HPDE6-E6E7 (cell line): Measurements from ENCODE around the gene AP1G1.
"Not testable (repeated sequence)": the region's sequence is repeated elsewhere in the genome, so short reads cannot be mapped to it uniquely, and the experiment has no call there.

Source experiments
- DNase-seq: peaks from one replicate; pipeline ENCODE4 v3.0.0; 2011; ENCODE audit warnings: missing footprints; ENCODE audit errors: extremely low spot score

AP1G1 gene

GRCh38 chr16:71810155-71810530, 1.5 kb upstream of the AP1G1 start:
- DNase-seq, result not testable (repeated sequence)

- peak; percentile 13 for DNase-seq
Measured at GRCh38 chr16:71807905-71808592, 585 bp downstream of the AP1G1 start.

- DNase-seq, result no peak
Measured at GRCh38 chr16:71803305-71803690, 5.3 kb downstream of the AP1G1 start.

GRCh38 chr16:71796501-71797097, 12.0 kb downstream of the AP1G1 start:
- no peak for DNase-seq

- no peak for DNase-seq
Measured at GRCh38 chr16:71794943-71795342, 13.7 kb downstream of the AP1G1 start.

GRCh38 chr16:71794018-71794417, 14.6 kb downstream of the AP1G1 start:
- DNase-seq, result no peak

GRCh38 chr16:71792176-71792575, 16.5 kb downstream of the AP1G1 start:
- no peak for DNase-seq

GRCh38 chr16:71790329-71790728, 18.3 kb downstream of the AP1G1 start:
- DNase-seq, result not testable (repeated sequence)

GRCh38 chr16:71789136-71789535, 19.5 kb downstream of the AP1G1 start:
- DNase-seq, result no peak

- no peak for DNase-seq
Measured at GRCh38 chr16:71788578-71788977, 20.1 kb downstream of the AP1G1 start.

- not testable (repeated sequence) for DNase-seq
Measured at GRCh38 chr16:71785143-71785542, 23.5 kb downstream of the AP1G1 start.

- no peak for DNase-seq
Measured at GRCh38 chr16:71784093-71784492, 24.5 kb downstream of the AP1G1 start.

GRCh38 chr16:71781741-71782140, 26.9 kb downstream of the AP1G1 start:
- peak; percentile 26 for DNase-seq

- no peak for DNase-seq
Measured at GRCh38 chr16:71780521-71781089, 28.0 kb downstream of the AP1G1 start.

- no peak for DNase-seq
Measured at GRCh38 chr16:71778780-71779179, 29.9 kb downstream of the AP1G1 start.

- no peak for DNase-seq
Measured at GRCh38 chr16:71777329-71777728, 31.3 kb downstream of the AP1G1 start.

- DNase-seq, result no peak
Measured at GRCh38 chr16:71775949-71776348, 32.7 kb downstream of the AP1G1 start.

GRCh38 chr16:71771571-71771970, 37.1 kb downstream of the AP1G1 start:
- no peak for DNase-seq

- no peak for DNase-seq
Measured at GRCh38 chr16:71769222-71769621, 39.4 kb downstream of the AP1G1 start.

GRCh38 chr16:71767060-71767900, 41.4 kb downstream of the AP1G1 start:
- DNase-seq, result no peak

GRCh38 chr16:71762186-71762585, 46.4 kb downstream of the AP1G1 start:
- no peak for DNase-seq

- DNase-seq, result no peak
Measured at GRCh38 chr16:71761097-71761496, 47.5 kb downstream of the AP1G1 start.
